HL-60/S4 (cell line): ENCODE results near the gene DUSP16.
"Not testable (repeated sequence)": the region's sequence is repeated elsewhere in the genome, so short reads cannot be mapped to it uniquely, and the experiment has no call there.

Experiments
- in situ Hi-C: fragments of 300-500 bp; cut with MboI; formaldehyde crosslinking; loops from 2 replicates; pipeline ENCODE4 v1.14.3; 2022; ENCODE audit warnings: low sequenced_read_pairs

DUSP16 gene

DNA sequence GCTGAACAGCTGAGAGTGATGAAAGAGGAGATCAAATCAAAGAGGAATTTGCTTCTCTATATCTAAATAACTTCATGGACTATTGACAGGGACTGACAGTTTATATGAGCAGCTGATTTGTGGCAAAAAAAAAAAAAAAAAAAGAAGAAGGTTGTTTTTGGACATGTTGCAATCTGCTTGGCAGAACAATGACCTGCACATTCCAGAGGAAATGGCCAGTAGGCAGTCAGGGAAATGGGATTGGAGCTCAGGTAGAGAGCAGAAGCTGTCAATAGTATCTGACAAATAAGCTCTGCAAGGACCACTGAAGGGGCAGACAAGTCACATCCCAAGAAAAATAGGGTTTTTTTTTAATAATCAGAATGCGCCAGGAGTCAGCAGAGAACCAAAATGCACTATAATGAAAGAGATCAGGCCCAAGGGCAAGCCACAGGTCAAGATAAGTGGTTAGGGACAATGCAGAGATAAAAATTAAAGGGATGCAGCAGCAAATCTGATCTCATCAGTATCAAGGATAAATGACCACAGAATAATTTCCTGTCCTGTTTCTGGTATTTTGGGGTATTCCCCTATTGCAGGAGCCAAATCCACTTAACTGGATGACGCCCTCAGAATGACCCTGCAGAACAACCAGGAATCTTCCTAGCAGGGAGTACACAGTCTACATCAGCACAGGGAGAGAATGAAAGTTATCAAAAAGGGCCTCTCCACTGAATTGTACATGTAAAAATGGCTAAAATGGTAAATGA, 22.6 kb upstream of the DUSP16 start:
- in situ Hi-C loops = no loop called here

DNA sequence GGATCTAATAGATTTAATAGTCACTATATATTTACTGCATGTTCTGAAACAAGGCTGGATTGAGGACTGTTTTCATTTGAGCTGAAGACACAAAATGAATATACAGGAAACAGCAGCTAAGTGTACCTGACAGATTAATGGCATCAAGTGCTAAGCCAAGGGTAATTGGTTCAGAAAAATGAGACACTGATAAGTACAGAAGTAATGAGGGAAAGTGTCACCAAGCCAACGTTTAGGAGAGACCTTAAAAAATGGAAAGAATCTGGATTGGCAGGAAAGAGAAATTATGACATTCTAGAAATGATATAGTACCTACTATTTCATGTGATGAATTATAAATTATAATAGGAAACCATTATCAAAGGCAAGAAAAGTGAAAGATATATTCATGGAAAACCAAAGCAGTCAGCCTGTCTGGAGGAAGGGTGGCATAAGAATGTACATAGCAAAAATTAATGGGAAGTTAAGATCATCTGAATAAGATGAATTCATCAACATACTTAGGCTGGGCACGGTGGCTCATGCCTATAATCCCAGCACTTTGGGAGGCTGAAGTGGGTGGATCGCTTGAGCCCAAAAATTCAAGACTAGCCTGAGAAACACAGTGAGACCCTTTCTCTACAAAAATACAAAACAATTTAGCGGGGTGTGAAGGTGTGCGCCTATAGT, 21.0 kb upstream of the DUSP16 start:
- in situ Hi-C loops = no loop called here

DNA sequence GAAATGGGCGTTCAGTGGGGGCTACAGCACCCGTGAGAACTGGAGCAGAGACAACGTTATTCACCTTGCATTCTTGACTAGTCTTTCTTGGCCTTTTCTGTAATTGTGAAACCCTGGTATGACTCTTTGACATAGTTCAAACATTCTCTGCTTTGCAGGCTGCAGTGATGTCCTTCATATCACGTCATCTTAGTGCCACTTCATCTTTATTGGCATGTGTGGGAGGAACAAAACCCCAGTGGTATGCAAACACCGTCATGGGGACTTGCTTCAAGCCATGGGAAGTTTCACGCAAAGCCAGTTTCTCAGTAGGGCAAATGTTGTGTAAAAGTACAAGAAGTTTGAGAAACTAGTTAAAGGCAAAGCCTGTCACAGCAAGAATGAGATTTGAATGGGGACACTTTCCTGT, 20.2 kb upstream of the DUSP16 start:
- in situ Hi-C loops = no loop called here

DNA sequence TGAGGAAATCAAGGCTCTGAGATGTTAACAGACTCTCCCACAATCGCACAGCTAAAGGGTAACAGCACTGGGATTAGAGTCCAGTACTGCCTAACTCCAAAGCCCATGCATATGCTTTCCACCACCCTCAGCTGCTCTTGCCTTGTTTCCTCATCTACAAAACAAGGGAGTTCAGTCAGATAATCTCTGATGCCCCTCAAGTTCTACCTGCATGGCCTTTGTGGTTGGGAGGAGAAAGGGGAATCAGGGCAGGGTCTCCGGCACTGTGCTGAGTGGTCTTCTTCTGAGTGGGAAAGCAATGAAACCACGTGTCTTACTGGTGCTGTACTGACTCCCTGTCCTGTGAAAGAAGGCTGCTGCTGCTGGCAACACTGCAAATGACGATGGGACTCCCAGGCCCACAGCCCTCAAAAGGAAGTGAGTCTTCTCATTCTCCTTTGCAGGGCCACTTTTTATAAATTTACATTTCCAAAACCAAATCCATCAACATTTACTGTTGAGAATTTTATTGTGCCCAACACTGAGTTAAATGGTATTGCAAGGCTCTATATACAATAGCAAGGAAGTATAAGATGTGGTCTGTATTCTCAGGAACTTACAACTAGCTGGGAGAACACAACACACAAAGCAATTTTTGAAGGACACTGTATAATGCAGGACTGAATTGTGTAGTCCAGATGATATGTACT, 19.7 kb upstream of the DUSP16 start:
- in situ Hi-C loops = no loop called here

- in situ Hi-C loops = not testable (repeated sequence)
These were observed 18.1 kb upstream of the DUSP16 start for GRCh38 chr12:12580716-12581115.

- in situ Hi-C loops = no loop called here
These were observed 15.1 kb upstream of the DUSP16 start for GRCh38 chr12:12577786-12578185.

- in situ Hi-C loops = loop anchor here (25.0 kb wide), 1 partner anchor 185 kb away; no protein-coding TSS in a partner anchor
These were observed 10.0 kb upstream of the DUSP16 start for GRCh38 chr12:12572659-12573058.

- in situ Hi-C loops = loop anchor here (25.0 kb wide), 1 partner anchor 179 kb away; no protein-coding TSS in a partner anchor
These were observed 3.3 kb upstream of the DUSP16 start for GRCh38 chr12:12565971-12566370.

DNA sequence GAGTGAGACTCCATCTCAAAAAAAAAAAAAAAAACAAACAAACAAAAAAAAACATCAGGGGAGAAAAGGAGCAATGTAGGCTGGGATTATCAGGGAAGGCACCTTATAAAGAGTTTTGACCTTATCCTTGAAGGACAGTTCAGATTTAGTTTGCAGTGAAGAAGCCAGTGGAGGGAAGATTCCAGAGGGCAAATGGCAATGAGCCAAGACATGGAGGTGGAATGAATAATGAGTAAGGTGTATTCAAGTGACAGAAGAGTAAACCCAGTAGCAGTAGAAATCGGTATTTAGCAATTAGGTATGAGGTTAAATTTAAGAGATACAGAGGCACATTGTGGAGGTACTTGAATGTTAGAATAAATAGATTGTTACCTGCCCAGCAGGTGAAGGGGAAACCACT, 2.2 kb upstream of the DUSP16 start:
- in situ Hi-C loops = loop anchor here (25.0 kb wide), 1 partner anchor 178 kb away; no protein-coding TSS in a partner anchor

DNA sequence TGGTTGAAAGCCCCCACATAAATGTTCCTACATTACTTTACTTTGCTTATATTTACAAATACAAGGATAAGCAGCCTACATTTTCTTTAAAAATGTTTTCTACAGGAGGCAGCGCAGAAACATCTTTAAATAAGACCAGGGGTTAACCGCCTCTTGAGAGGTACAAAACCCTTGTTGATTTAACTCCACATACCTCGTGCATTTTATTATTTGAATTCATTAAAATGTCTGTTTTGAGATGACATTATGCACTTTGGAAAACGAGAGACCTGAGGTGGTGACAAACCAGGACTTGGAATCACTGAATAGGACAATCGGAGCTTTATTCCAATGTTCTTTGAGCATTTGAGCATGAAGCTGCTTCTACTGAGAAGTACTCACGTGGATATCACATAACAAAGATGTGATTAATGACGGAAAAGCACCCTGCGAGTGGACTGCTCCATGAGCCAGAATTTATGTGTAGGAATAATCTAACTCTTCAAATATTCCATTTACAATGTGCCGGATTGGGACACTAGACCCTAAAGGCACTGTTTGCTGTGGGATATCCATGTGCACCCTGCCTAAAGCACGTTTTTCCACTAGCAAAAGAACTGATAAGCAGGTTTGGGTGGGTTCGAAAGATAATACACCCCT, 746 bp upstream of the DUSP16 start:
- in situ Hi-C loops = loop anchor here (25.0 kb wide), 1 partner anchor 176 kb away; no protein-coding TSS in a partner anchor

- in situ Hi-C loops = loop anchor here (25.0 kb wide), 1 partner anchor 175 kb away; no protein-coding TSS in a partner anchor
These were observed 613 bp downstream of the DUSP16 start for GRCh38 chr12:12562016-12562483.

DNA sequence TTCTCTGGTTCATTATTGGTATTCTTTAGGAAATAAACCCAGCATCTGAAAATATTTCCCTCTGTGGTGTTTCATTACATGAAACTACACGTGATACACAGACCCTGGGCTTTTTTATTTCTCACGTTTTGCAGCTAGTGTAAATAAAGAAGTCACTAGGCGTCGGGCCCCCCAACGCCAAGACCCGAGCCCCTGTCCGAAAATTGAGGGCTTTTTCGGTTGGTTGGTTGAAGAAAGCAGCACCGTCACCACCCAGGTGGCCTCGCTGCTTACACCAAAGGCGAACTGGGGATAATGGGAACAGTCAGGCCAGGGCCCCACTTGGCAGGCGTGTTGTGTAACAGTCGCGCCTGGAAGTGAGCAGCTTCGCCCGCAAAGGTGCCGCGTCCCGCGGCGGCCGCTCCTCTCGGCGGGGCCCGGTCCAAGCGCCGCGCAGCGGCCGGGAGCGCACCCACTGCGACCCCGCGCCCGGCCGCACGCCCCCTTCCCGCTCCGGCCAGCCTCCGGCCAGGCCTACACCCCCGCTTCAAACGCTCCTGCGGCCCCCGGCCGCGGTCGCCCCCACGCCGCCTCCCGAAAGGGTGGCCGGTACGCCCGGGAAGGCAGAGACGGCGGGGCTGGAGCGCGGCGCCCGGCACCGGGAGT, 1.2 kb downstream of the DUSP16 start:
- in situ Hi-C loops = loop anchor here (25.0 kb wide), 1 partner anchor 174 kb away; no protein-coding TSS in a partner anchor

- in situ Hi-C loops = loop anchor here (25.0 kb wide), 1 partner anchor 173 kb away; no protein-coding TSS in a partner anchor
These were observed 1.9 kb downstream of the DUSP16 start for GRCh38 chr12:12560587-12561370.

DNA sequence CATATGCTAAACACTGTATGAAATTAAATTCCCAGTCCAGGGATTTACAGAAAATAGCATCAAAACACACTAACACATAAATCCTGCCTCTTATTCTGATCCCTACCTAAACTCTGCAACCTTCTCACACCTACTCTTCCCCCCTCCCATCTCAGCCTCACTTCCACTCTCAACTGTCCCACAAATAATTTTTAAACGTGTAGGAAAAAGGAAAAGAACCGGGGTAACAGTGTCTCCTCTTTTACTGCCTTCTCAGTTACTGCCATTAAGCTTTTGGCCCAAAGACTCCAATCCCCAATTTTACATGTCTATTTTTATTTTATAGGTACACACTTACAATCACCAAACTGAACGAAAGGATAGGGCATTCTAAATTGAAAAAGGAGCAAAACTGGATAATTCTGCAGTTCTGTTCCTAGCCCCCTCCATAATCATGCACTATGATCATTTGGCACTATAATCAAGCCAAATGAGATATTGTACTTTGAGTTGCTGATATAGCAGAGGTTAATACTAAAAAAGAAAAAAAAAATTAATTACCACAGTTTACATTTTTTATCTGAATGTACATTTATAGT, 2.9 kb downstream of the DUSP16 start:
- in situ Hi-C loops = loop anchor here (25.0 kb wide), 1 partner anchor 173 kb away; no protein-coding TSS in a partner anchor

GRCh38 chr12:12558291-12558690, 4.4 kb downstream of the DUSP16 start:
- in situ Hi-C loops = loop anchor here (25.0 kb wide), 1 partner anchor 171 kb away; no protein-coding TSS in a partner anchor

DNA sequence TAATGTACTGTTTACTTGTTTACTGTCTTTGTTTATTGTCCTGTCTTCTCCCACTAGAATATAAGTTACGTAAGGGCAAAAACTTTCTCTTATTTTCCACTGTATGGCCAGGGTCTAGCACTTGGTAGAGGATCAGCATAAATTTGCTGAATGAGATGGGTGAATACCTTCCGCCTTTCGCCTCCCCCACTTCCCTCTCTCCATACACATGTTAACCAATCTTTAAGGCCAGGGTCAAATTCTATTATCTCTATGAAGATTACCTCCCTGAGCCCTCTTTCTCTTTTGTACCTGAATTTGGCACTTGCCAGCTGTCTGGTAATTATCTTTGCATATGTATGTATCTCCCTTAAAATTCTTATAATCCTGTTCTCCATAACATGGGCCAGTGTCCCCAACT, 4.9 kb downstream of the DUSP16 start:
- in situ Hi-C loops = loop anchor here (25.0 kb wide), 1 partner anchor 170 kb away; no protein-coding TSS in a partner anchor

GRCh38 chr12:12555656-12556055, 7.0 kb downstream of the DUSP16 start:
- in situ Hi-C loops = loop anchor here (25.0 kb wide), 1 partner anchor 168 kb away; no protein-coding TSS in a partner anchor

DNA sequence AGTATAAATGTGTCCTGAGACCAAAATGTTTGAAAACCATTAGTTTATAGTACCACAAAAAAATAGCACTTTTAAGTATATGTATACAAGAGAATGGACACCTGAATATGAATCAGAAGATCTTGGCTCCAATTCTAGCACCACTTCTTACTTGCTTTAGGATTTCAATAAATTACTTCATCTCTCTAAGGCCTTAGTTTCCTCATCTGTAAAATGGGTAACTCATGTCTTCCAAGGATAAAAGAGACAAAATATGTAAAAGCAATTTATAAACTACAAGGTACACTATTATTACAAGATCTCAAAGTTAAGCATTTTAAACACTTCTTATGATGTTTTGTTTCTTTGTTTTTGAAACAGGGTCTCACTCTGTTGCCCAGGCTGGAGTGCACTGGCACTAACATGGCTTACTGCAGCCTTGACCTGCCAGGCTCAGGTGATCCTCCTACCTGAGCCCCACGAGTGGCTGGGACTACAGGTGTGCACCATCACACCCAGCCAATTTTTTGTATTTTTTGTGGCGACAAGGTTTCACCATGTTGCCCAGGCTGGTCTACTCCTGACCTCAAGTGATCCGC, 9.4 kb downstream of the DUSP16 start:
- in situ Hi-C loops = loop anchor here (25.0 kb wide), 1 partner anchor 166 kb away; no protein-coding TSS in a partner anchor
